Measurements from ENCODE around the gene CFL2.
"Not testable (repeated sequence)": the region's sequence is repeated elsewhere in the genome, so short reads cannot be mapped to it uniquely, and the experiment has no call there.

CFL2 gene

GRCh38 chr14:34711796-34712712, 2.3 kb downstream of the CFL2 start:
- no peak overlapping the region for H3K4me3 ChIP-seq (ENCODE audit: low read depth, low read length)

- no peak overlapping the region for H3K4me3 ChIP-seq (ENCODE audit: low read depth, low read length)
Observed at GRCh38 chr14:34711169-34711568, 3.2 kb downstream of the CFL2 start.

- no peak overlapping the region for H3K4me3 ChIP-seq (ENCODE audit: low read depth, low read length)
Observed at GRCh38 chr14:34710744-34711143, 3.6 kb downstream of the CFL2 start.

DNA sequence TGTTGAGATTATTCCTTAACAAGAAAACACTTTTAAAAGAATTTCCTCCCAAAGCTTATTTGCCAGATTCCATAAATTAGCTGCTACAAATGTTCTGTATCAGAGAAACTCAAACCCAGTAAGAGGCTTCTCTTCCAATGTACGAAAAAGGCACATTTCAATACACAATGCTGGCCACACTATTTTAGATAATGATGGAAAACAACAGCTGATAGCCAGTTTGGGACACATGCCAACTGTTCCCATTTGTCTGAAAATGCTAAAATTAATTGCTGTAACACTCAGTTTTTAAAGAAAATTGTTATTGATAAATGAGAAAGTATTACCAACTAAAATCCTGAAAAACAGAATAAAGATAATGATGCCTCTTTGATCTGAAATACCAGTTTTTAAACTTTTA, 4.4 kb downstream of the CFL2 start:
- H3K4me3 ChIP-seq (ENCODE audit: low read depth, low read length): no peak overlapping the region

DNA sequence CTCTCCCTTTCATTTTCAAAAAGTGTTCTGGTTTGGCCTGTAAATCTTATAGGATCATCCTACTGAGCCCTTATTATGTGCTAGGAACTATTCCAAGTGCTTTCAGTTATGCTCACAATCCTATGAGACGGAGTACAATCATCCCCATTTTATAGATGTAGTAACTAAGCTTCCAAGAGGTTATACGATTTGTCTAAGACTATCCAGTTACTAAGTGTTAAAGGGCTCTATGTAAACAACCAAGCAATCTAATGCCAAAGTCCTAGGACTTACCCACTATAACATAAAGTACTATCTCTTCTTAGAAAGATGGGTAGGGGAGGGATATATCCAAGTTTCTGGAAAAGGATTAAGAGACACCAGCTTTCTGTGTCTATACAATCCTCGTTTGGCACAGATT, 6.7 kb downstream of the CFL2 start:
- no peak overlapping the region for H3K4me3 ChIP-seq (ENCODE audit: low read depth, low read length)

- no peak overlapping the region for H3K4me3 ChIP-seq (ENCODE audit: low read depth, low read length)
Observed at GRCh38 chr14:34701808-34702207, 12.6 kb downstream of the CFL2 start.

GRCh38 chr14:34700622-34701130, 13.7 kb downstream of the CFL2 start:
- no peak overlapping the region for H3K4me3 ChIP-seq (ENCODE audit: low read depth, low read length)

DNA sequence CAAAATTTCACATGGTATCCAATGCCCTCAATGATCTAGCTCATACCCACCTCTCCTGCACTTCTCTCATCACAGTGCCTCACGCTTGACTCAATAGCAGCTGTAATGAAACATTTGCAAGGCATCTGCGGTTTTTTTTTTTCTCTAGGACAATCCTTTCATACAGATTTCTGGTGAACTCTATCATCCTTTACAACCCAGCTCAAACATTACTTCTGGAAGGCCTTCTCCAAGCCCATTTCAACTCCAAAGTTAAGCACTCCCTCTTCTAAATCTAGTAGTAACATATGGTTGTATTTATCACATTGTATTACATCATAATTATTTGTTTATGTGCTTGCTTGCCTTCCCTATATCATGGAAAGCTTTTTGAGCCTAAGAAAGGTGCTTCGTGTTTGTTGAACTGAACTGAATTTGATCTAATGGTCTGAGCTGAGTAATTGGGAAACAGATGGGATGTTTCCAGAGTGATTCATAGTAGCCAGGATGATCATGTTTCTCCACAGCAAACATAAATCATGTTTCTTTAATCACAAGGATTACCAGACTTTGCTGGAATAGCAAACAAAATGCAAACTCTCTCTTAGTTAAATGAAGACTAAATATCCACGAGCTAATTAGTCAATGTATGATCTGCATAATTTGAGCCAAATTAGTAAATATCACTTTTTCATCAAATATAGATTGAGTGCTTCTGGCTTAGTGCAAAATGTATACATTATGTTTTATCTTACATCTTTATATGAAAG, 14.3 kb downstream of the CFL2 start:
- H3K4me3 ChIP-seq (ENCODE audit: low read depth, low read length): no peak overlapping the region

- H3K4me3 ChIP-seq (ENCODE audit: low read depth, low read length): not testable (repeated sequence)
Observed at GRCh38 chr14:34694216-34694615, 20.2 kb downstream of the CFL2 start.

DNA sequence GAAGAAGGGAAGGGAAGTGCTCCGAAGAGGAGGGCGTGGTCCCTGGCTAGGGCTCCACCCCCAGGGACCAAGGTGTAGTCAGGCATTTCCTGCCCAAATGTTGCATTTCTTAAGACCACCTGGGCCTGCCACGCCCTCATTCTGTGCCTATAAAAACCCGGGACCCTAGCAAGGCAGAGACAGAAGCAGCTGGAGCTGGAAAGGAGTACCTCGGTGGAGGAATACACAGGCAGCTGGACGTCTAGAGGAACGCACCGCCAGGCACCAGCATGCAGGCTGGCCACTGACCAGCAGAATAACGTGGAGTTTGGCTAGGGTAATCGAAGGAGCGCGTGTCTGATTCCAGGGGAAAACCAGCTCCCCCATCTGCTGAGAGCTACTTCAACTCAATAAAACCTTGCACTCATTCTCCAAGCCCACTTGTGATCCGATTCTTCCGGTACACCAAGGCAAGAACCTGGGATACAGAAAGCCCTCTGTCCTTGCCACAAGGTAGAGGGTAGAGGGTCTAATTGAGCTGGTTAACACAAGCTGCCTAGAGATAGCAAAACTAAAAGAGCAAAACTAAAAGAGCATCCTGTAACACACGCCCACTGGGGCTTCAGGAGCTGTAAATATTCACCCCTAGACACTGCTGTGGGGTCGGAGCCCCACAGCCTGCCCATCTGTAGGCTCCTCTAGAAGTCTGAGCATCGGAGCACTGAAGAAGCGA, 21.0 kb downstream of the CFL2 start:
- H3K4me3 ChIP-seq (ENCODE audit: low read depth, low read length): no peak overlapping the region

DNA sequence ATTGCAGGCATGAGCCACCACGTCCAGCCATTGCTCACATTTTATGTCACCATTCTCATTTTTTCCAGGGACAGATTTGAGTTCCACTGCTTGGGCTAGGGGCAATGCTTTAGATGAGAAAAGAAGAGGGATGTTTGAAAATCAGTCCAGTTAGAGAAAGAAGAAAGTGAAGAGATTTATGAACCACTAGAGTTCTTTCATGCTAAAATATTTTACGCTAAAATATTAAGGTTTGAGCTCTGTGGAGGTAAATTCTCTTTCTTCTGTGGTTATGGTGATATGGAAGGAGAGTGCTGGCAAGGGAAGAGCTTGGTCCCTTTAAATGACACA, 21.5 kb downstream of the CFL2 start:
- H3K4me3 ChIP-seq (ENCODE audit: low read depth, low read length): no peak overlapping the region

- no peak overlapping the region for H3K4me3 ChIP-seq (ENCODE audit: low read depth, low read length)
Observed at GRCh38 chr14:34692348-34692747, 22.0 kb downstream of the CFL2 start.

- no peak overlapping the region for H3K4me3 ChIP-seq (ENCODE audit: low read depth, low read length)
Observed at GRCh38 chr14:34691206-34691605, 23.2 kb downstream of the CFL2 start.

DNA sequence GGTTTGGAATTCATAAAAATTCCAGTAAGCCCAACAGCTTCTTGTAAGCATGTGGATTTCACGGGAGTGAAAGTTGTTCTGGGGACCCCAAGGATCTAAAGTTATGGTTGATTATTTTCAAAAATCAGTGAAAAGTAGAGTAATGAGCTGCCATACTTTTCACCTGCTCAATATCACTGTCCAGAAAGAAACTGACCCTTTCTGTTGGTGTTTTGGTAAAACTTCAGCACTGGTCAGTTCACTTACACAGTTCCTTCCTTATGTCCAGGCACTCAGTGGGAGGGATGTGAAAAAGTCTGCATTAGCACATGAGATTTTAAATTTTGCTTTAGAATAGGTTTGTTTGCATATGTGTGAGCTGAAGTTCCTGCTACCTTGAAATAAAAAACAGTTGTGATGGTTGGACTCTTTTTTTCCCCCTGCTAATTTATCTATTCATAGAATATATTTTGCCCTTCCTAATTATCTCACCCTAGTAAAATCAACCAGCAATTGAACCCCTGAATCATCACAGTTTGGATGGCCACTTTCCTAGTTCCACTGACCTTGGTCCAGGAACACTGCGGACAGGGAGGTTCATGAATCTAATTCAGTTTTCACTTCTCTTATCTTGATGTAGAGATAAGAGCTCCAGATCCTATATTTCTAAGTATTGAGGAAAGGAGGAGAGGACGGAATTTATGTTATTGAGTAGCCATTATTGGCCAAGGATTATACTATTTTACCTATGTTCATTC, 25.8 kb downstream of the CFL2 start:
- H3K4me3 ChIP-seq (ENCODE audit: low read depth, low read length): no peak overlapping the region

DNA sequence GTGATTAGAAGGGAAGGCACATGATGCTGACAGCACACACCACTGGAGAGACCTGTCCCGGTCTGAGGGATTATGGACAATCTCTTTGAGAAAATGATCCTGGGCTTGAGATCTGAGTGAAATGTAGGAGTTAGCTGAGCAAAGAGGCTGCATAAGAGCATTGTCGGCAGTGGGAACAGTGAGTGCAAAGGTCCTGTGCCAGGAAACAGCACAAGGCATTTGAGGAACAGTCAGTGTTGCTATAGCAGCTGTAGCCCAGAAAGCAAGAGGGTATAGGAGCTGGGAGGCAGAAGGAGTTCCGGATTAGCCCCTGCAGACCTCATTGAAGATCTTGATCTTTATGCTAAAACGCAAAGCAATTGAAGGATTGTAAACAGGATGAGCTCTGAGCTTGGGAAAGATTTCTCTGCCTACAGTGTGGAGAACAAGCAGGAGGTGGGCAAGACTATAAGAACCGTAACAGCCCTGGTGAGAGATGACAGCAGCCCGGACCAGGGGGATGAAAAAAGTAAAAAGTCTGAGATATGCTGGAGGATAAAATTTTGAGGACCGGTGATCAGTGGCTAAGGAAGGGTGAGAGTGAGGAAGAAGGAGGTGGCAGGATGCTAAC, 28.5 kb downstream of the CFL2 start:
- no peak overlapping the region for H3K4me3 ChIP-seq (ENCODE audit: low read depth, low read length)

GRCh38 chr14:34684578-34684977, 29.8 kb downstream of the CFL2 start:
- no peak overlapping the region for H3K4me3 ChIP-seq (ENCODE audit: low read depth, low read length)

DNA sequence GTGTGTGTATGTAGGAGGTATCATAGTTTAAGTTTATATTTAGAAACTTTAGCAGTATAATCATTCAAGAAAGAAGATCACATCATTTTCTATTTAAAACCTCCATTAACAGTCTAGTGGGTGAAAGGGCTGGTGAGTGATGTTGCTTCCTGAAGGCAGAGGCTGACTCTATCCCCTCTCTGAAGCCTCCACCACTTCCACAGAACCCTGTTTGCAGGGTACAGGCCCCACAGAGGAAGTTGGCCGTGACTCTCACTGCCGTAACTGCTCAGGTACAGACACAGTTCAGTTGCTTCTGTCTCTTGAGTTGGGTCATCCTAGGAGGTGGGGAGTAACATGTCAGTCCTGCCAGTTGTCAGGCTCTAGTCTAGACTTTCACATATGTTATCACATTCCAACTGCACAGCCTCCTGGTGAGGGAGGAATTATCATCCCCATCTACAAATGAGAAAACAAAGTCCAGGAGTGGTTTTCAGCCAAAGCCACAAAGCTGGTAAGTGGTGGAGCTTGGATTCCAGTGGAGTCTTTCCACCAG, 31.5 kb downstream of the CFL2 start:
- H3K4me3 ChIP-seq (ENCODE audit: low read depth, low read length): no peak overlapping the region

GRCh38 chr14:34680806-34681479, 33.5 kb downstream of the CFL2 start:
- no peak overlapping the region for H3K4me3 ChIP-seq (ENCODE audit: low read depth, low read length)

- no peak overlapping the region for H3K4me3 ChIP-seq (ENCODE audit: low read depth, low read length)
Observed at GRCh38 chr14:34678735-34679134, 35.7 kb downstream of the CFL2 start.

- H3K4me3 ChIP-seq (ENCODE audit: low read depth, low read length): no peak overlapping the region
Observed at GRCh38 chr14:34678306-34678705, 36.1 kb downstream of the CFL2 start.
